SK-N-SH (cell line): ENCODE data around the gene DNAH10. TPM values are rescaled to one million over a fixed set of nuclear protein-coding genes. Genes with fewer than 3 reads are reported as not detected.

Source experiments
- CTCF ChIA-PET: fragments of 300-600, 350-600 bp; formaldehyde crosslinking; extraction: SDS; loops from one replicate; lab custom pipeline; 2021; lab: Yijun Ruan, JAX
- POLR2A ChIA-PET: fragments of 350-600 bp; sonication (Branson Sonifier 250); formaldehyde crosslinking; extraction: SDS; loops from one replicate; lab custom pipeline; 2020; ENCODE audit warnings: antibody characterized with exemption, inconsistent platforms; lab: Yijun Ruan, JAX
- DNase-seq: peaks from one replicate; pipeline ENCODE4 v3.0.0; 2012
- H2AFZ ChIP-seq: fragments of 200-600 bp; sonication (generic); 2 replicates; pipeline ENCODE4 v1.8.1; 2016; ENCODE audit warnings: antibody characterized with exemption, mild to moderate bottlenecking, low read depth
- H3F3A ChIP-seq: fragments of 200-600 bp; sonication (generic); replicated peaks from 2 replicates; pipeline ENCODE3; 2016; ENCODE audit warnings: antibody characterized with exemption, mild to moderate bottlenecking; ENCODE audit not compliant: insufficient read depth
- H3K27ac ChIP-seq, 2 experiments: fragments of 200-500 bp in 1 of 2; fragments of 200-600 bp in 1 of 2; sonication (Bioruptor generic) in 1 of 2; sonication (generic), shearing (Covaris generic) in 1 of 2; 2 replicates each; pipeline versions ENCODE4 v1.5.1 to v1.6.1; 2014 to 2016; ENCODE audit warnings: low read depth in 2 of 2, inconsistent platforms in 1 of 2, low read length in 1 of 2, mild to moderate bottlenecking in 1 of 2, mixed read lengths in 1 of 2
- H3K27me3 ChIP-seq: fragments of 200-600 bp; sonication (generic), shearing (Covaris generic); 2 replicates; pipeline ENCODE4 v1.6.1; 2016; ENCODE audit warnings: mixed run types; ENCODE audit not compliant: insufficient read depth
- H3K36me3 ChIP-seq, 2 experiments: fragments of 200-500 bp in 1 of 2; fragments of 200-600 bp in 1 of 2; sonication (Bioruptor generic) in 1 of 2; sonication (generic) in 1 of 2; replicated peaks in 1 of 2; 2 replicates each; pipeline versions ENCODE3 to v1.5.1; 2014 to 2016; ENCODE audit warnings: low read length in 1 of 2, mild to moderate bottlenecking in 1 of 2; ENCODE audit not compliant: insufficient read depth in 2 of 2, control insufficient read depth in 1 of 2
- H3K4me1 ChIP-seq, 2 experiments: fragments of 200-500 bp in 1 of 2; fragments of 200-600 bp in 1 of 2; sonication (Bioruptor generic) in 1 of 2; sonication (generic), shearing (Covaris generic) in 1 of 2; 2 replicates each; pipeline versions ENCODE4 v1.5.1 to v1.6.1; 2014 to 2016; ENCODE audit warnings: low read depth in 1 of 2, low read length in 1 of 2, mixed run types in 1 of 2; ENCODE audit not compliant: insufficient read depth in 2 of 2, control insufficient read depth in 1 of 2
- H3K4me2 ChIP-seq: fragments of 200-600 bp; sonication (generic), shearing (Covaris generic); 2 replicates; pipeline ENCODE4 v1.6.1; 2017; ENCODE audit warnings: mixed run types
- H3K4me3 ChIP-seq, 2 experiments: fragments of 200-500 bp in 1 of 2; fragments of 200-600 bp in 1 of 2; sonication (Bioruptor generic) in 1 of 2; sonication (generic), shearing (Covaris generic) in 1 of 2; 2 replicates each; pipeline versions ENCODE4 v1.5.1 to v1.8.1; 2014 to 2016; ENCODE audit warnings: low read depth in 2 of 2, inconsistent platforms in 1 of 2, low read length in 1 of 2, mild to moderate bottlenecking in 1 of 2, mixed read lengths in 1 of 2, moderate library complexity in 1 of 2
- H3K79me2 ChIP-seq: fragments of 200-600 bp; sonication (generic); 2 replicates; pipeline ENCODE4 v1.8.1; 2017; ENCODE audit warnings: mild to moderate bottlenecking; ENCODE audit not compliant: insufficient read depth
- H3K9ac ChIP-seq: fragments of 200-600 bp; sonication (generic); 2 replicates; pipeline ENCODE4 v1.6.1; 2017; ENCODE audit warnings: mixed run types
- H3K9me2 ChIP-seq: fragments of 200-600 bp; sonication (generic); 2 replicates; pipeline ENCODE4 v1.6.1; 2017; ENCODE audit warnings: mixed run types
- H3K9me3 ChIP-seq: fragments of 200-600 bp; sonication (generic); 2 replicates; pipeline ENCODE4 v1.6.1; 2017; ENCODE audit warnings: mixed run types, mild to moderate bottlenecking, moderate library complexity
- H4K20me1 ChIP-seq: fragments of 200-600 bp; sonication (generic); 2 replicates; pipeline ENCODE4 v1.6.1; 2017; ENCODE audit warnings: mild to moderate bottlenecking, mixed run types; ENCODE audit not compliant: insufficient read depth
- CHD2 ChIP-seq: fragments of 150-350 bp; IDR thresholded peaks from 2 replicates; pipeline ENCODE4 v1.6.1; 2018; ENCODE audit warnings: low read length; ENCODE audit not compliant: partially characterized antibody
- ELF1 ChIP-seq: IDR thresholded peaks from 2 replicates; pipeline ENCODE4 v1.4.0; 2012
- EP300 ChIP-seq, 2 experiments: IDR thresholded peaks; 2 replicates each; pipeline versions ENCODE4 v1.4.0 to v1.6.1; 2012; ENCODE audit warnings: borderline replicate concordance in 1 of 2, low read depth in 1 of 2, low read length in 1 of 2
- EZH2phosphoT487 ChIP-seq: fragments of 200-600 bp; sonication (generic); IDR thresholded peaks from 2 replicates; pipeline ENCODE4 v1.6.1; 2017; ENCODE audit warnings: low read depth, mixed run types, mild to moderate bottlenecking, antibody characterized with exemption, moderate library complexity, borderline replicate concordance
- FOSL2 ChIP-seq: IDR thresholded peaks from 2 replicates; pipeline ENCODE4 v1.4.0; 2012; ENCODE audit warnings: low read depth, mild to moderate bottlenecking, moderate library complexity, borderline replicate concordance
- FOXJ3 ChIP-seq: sonication (generic); formaldehyde crosslinking; IDR thresholded peaks from 2 replicates; pipeline ENCODE4 v1.5.1; 2020; ENCODE audit warnings: mild to moderate bottlenecking, missing genetic modification reagents
- GABPA ChIP-seq: IDR thresholded peaks from 2 replicates; pipeline ENCODE4 v1.4.0; 2012; ENCODE audit warnings: low read depth, mild to moderate bottlenecking
- IRF3 ChIP-seq: fragments of 150-350 bp; IDR thresholded peaks from 2 replicates; pipeline ENCODE4 v1.6.1; 2016; ENCODE audit warnings: mild to moderate bottlenecking, low read depth, low read length
- MAX ChIP-seq: IDR thresholded peaks from 2 replicates; pipeline ENCODE4 v1.4.0; 2012; ENCODE audit warnings: low read depth
- MEF2A ChIP-seq: IDR thresholded peaks from 2 replicates; pipeline ENCODE4 v1.4.0; 2012; ENCODE audit warnings: low read depth, borderline replicate concordance
- POLR2AphosphoS5 ChIP-seq: IDR thresholded peaks from 2 replicates; pipeline ENCODE4 v1.6.1; 2012; ENCODE audit warnings: low read depth, low read length
- REST ChIP-seq: IDR thresholded peaks from 2 replicates; pipeline ENCODE4 v1.6.1; 2012; ENCODE audit warnings: mild to moderate bottlenecking, low read depth, low read length, moderate library complexity
- RXRA ChIP-seq: IDR thresholded peaks from 2 replicates; pipeline ENCODE4 v1.4.0; 2012; ENCODE audit warnings: low read depth, mild to moderate bottlenecking, borderline replicate concordance
- TAF1 ChIP-seq: IDR thresholded peaks from 2 replicates; pipeline ENCODE4 v1.6.1; 2012; ENCODE audit warnings: low read depth, mild to moderate bottlenecking, low read length, moderate library complexity, borderline replicate concordance
- TEAD4 ChIP-seq: IDR thresholded peaks from 2 replicates; pipeline ENCODE4 v1.4.0; 2012; ENCODE audit warnings: mild to moderate bottlenecking, borderline replicate concordance; ENCODE audit not compliant: insufficient read depth
- USF2 ChIP-seq: fragments of 150-350 bp; IDR thresholded peaks from 2 replicates; pipeline ENCODE4 v1.6.1; 2017; ENCODE audit warnings: antibody characterized with exemption, low read length, low read depth, borderline replicate concordance
- ZBTB33 ChIP-seq: IDR thresholded peaks from 2 replicates; pipeline ENCODE4 v1.4.0; 2012; ENCODE audit warnings: low read depth, borderline replicate concordance
- WGBS: methylation state at CpG from one replicate; pipeline ENCODE4 v1.1.6; 2017; ENCODE audit warnings: low lambda C conversion rate; 5-methylcytosine and 5-hydroxymethylcytosine counted together
- polyA plus RNA-seq, 3 experiments: library from polyadenylated mRNA; depleted of rRNA; stranded (reverse); fragments of >200 nt; gene quantifications; 2 replicates each; pipeline ENCODE4 v1.2.3, GENCODE V29; 2012

The DNAH10 gene
- polyA plus RNA-seq, 1 of the 3 experiments (the other 2 are of a cell fraction), result 0.13 TPM

- 87% methylated on average over 2 of the region's 2 CpGs for WGBS
- Histone ChIP-seq H3K9me2 (no peaks in the 10 kb centered on the region), H3K79me2 (no peaks in the 10 kb centered on the region), H4K20me1 (no peaks in the 10 kb centered on the region), H3K27ac (no peak overlapping the region), H3K9me3 (no peaks in the 10 kb centered on the region), H3F3A (no peaks in the 10 kb centered on the region), H3K9ac (no peak overlapping the region), H3K4me3 (no peak overlapping the region), H3K27me3 (no peaks in the 10 kb centered on the region), H2AFZ (no peak overlapping the region), H3K36me3 (peaks cover 41 to 47% of the 10 kb centered on the region in 2 experiments), H3K4me1 (no peaks in the 10 kb centered on the region), H3K4me2 (no peak overlapping the region)
- ChIA-PET CTCF (no interaction called here), POLR2A (no interaction called here)
- TF ChIP-seq RXRA (no peak), FOXJ3 (no peak), ZBTB33 (no peak), MAX (no peak), CHD2 (no peak), TAF1 (no peak), GABPA (no peak), EP300 (IDR thresholded peaks at IDR 0.05; ENCODE audit: borderline replicate concordance in 1 of 2, low read depth in 1 of 2, low read length in 1 of 2) (no peak), REST (no peak), POLR2AphosphoS5 (no peak), MEF2A (no peak), USF2 (no peak), TEAD4 (no peak), ELF1 (no peak), EZH2phosphoT487 (no peak), FOSL2 (no peak), IRF3 (no peak)
- DNase-seq, result no peak
Measured at GRCh38 chr12:123726244-123726643, 35.9 kb upstream of the DNAH10 start.
